Eye (tissue), 1 donor: ENCODE data around the gene PDLIM4.

ENCODE experiments used
- DNase-seq: peaks from one replicate; pipeline ENCODE4 v3.0.0-alpha.2; 2015

PDLIM4 gene

GRCh38 chr5:132227485-132228240 lies 29.8 kb upstream of the PDLIM4 start, which contains the start of gene P4HA2:
Gene P4HA2 (minus strand): TSS chr5:132227853. CDS start chr5:132218626, 9,227 bp downstream.
- DNase-seq, result peak; percentile 88

DNA sequence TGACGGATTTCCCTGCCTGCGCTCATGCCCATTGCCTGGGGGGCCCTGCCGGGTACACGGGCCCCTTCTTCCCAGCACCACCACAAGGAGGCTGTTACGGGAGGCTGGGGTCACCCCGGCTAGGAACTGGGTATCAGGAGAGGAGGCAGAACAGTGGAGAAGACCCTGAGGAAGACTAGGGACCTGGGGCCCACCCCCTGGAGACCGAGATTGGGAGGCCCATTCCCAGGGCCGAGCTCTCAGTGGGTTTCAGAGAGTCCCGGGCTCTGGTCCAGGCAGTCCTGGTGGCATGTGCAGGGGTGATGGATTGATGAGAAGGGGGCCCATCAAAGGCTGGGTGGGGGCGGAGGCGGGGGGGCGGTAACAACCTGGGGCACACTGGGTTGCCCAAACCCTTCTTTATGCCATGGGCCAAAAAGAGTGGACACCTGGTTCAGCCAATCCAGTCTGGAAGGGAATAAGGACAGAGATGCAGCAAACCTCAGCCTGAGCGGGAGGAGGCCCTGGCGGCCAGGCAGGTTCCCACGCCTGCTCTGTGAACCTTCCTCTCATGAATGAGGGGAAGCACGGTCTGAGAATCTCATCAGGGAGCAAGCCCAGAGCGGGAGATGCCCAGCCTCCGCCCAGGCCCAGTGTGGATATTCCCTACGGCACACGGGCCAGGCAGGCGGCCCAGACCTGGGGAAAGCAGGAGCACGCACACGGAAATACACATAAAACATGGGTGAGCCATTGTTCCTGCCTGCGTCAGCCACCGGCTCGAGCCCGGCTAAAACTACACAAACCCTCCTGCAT lies 29.1 kb upstream of the PDLIM4 start:
- peak; percentile 20 for DNase-seq

GRCh38 chr5:132229236-132229635 lies 28.3 kb upstream of the PDLIM4 start:
- DNase-seq, result no peak

GRCh38 chr5:132230871-132231270 lies 26.6 kb upstream of the PDLIM4 start:
- DNase-seq, result no peak

GRCh38 chr5:132232465-132232864 lies 25.0 kb upstream of the PDLIM4 start:
- no peak for DNase-seq

- no peak for DNase-seq
These were observed 24.4 kb upstream of the PDLIM4 start for GRCh38 chr5:132233081-132233480.

DNA sequence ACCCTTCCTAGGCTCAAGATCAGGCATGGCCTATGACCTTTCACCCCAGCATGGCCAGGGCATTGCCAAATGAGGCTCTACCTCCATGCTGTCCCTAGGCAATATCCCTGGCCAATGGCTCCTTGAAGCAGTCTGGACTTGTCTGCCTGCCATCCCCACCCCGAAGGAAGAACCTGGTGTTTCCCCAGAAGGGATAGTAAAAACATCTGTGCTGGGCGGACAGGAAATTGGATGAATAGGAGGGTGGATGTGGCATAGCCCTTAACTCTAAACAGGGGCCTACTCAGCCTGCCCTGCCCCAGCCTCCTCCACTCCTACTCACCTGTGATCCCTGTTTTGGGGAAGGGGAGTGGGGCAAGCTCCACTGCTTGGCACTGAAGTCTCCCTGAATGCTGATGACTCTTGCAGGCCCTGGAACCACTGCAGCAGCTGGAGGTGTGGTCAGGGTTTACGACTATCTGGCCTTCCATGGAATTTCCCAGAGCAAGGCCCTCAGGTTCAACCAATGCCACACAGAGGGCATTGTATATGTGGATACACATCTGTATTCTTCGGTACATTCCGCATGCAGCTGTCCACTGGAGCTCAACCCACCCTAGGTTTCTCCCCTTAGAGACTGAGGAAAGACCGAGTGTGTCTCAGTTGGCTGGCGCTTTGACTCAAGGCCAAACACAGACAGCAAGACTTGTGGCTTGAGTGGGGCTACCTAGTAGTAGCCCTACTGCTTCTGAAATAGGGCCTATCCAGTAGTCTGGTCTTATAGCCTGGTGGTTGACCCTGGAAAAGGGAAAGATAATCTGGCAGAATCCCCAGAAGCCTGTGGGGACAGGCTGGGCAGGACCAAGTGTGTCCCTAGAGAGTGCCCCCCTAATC lies 23.4 kb upstream of the PDLIM4 start:
- DNase-seq, result no peak

DNA sequence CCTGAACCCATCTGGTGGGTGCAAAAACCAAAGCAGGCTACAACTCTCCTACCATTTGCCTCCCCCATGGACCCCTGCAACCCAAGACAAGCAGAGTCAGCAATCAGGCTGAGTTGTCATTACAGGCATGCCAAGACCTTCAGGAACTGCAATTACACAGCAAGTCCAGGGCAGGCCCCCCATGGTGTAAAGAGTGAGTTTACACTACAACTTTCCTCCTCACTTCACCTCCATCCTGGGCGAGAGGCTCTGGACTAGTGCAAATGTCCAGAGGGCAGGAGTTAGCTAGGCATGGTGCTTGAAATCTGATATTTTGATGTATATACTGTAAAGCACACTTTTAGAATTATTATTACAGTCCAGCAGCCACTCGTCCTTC lies 22.8 kb upstream of the PDLIM4 start:
- DNase-seq, result no peak

DNA sequence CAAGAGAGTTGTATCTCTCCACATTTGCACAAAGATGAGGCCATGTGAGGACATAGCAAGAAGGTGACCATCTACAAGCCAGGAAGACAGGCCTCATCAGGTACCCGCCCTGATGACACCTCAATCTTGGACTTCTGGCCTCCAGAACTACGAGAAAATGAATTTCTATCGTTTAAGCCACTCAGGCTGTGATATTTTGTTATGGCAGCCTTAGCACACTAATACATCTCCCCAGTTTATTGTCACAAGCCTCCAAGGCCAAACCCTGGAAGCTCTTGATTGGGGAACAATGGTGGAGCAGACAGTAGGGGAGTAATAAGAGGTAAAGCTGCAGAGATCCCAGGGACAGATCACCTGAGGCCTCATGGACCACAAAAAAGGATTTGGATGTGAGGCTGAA lies 22.2 kb upstream of the PDLIM4 start:
- no peak for DNase-seq

DNA sequence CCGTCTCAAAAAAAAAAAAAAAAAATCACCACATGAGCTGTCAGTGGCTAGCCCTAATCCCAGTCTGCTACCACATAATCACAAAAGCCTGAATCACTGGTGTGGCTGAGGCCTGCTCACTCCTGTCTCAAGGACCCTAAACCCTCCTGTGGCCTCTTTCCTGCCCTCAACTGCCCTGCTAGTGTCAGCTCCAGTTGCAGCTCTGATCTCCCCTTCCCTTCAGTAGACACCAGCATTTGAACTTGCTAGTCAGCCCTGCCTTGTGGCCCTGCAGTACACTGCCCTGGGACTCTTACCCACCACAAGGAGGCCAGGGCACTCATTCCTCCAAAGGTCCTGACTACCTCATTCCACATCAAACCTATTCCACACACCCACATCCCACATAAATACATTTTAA lies 20.4 kb upstream of the PDLIM4 start:
- no peak for DNase-seq

DNA sequence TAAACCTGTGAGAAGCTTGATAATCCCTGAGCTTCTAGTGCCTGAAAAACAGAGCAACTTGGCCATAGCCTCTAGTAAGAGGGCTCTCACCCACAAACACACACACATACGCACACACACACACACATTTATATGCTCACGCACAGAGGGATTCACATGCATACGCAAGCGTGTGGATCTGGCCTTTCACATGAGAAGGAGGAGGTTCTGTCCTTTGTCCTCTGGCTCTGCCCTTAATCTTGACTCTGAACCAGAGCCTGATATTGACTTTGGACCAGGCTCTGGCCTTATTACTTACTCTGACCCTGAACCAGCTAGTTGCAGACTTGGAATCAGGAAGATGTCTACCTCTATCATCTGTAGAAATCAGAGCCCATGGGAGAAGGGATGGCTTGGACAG lies 19.8 kb upstream of the PDLIM4 start:
- no peak for DNase-seq

DNA sequence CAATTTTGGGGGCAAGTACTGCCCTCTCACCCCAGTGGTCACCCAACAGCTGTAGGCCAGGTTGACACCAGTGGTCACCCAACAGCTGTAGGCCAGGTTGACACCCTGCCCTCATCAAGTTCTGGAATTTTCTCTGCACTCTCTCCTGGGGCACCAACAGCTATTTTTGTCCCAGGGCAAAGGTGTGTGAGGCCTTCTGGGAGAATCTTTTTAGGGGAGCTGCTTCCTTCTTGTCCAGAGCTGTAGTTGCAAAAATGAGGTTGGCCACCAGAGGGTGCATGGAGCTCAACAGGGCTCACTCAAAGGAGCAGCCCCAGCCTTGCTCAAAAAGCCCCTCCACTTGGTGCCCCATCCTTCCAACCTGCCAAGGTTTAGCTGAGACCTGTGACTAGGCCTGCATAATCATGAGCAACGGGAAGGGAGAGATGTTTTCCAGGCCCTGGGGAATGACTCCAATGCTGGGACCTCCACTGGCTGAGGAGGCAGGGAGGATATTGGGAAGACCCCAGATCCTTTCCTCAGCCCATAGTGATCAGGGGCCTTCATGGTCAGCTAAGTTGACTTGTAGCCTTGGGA lies 19.2 kb upstream of the PDLIM4 start:
- peak; percentile 87 for DNase-seq

GRCh38 chr5:132238901-132239500 lies 18.5 kb upstream of the PDLIM4 start:
- no peak for DNase-seq

DNA sequence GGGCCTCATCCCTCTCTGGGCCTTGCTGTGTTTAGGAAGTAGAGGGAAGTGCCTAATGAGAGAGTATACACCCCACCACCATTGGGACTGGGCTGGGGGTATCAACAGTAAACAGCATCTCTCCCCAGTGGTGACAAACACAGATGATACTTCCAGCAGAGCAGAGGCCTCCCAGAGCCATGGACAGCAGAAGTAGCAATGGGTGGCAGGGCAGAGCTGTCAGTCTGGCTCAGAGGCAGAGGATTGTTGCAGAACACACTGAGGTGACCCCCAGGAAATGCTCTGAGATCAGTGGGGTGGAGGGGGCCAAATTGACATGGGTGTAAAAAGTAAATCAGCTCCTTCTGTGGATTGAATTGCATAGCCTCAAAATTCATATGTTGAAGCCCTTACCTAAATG lies 17.7 kb upstream of the PDLIM4 start:
- DNase-seq, result no peak

DNA sequence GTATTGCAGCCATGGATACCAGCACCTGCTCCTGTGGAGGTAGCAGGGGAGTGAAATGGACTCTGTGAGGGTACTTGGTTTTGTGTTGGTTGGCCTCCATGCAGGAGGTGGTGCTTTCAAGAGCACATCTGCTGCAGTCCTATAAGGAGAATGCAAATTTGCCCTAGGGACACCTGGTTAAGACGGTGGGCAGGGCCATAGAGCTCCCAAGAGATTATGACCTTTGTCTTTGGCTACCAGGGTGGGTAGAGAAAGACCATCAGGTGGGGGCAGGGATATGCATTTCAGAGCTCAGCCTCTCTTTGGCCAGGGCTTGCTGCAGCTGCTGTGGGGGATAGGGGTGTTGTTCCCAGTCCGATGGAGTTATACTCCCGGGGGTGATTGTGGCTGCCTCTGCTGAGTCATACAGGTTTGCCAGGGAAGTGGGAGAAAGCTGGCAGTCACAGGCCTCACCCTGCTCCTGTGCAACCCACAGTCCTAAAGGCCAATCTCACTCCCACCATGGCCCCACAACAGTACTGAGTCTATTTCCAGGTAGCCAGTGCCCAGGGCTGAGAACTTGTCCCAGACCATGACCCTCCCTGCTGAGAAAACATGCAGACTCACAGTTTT lies 14.0 kb upstream of the PDLIM4 start:
- DNase-seq, result no peak

DNA sequence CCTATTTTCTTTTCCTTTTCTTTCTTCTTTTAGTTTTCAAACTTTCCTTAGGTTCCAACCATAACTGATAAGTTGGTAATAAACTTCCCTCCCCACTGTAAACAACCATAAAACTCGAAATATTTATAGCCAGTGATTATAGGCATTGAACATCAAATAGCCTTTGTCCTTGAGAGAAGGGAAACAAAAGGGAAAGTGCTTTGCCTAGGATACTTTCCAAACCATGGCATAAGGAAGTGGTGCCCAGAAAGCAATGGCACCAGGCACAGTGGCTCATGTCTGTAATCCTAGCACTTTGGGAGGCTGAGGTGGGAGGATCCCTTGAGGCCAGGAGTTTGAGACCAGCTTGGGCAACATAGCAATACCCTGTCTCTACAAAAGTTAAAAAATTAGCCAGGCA lies 11.9 kb upstream of the PDLIM4 start:
- no peak for DNase-seq

DNA sequence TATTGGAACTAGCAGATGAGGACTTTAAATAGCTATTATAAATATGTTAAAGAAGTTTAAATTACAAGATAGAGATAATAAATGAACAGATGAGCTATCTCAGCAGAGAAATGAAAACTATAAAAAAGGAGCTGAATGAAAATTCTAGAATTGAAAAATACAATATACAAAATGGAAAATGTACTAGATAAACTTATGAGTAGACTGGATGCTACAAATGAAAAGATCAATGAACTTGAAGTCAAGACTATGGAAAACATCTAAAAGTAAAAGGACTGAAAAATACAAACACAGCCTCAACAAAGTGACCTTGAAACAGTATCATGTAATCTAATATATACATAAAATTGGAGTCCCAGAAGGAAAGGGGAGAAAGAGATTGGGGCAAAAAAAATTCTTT lies 10.7 kb upstream of the PDLIM4 start:
- no peak for DNase-seq

DNA sequence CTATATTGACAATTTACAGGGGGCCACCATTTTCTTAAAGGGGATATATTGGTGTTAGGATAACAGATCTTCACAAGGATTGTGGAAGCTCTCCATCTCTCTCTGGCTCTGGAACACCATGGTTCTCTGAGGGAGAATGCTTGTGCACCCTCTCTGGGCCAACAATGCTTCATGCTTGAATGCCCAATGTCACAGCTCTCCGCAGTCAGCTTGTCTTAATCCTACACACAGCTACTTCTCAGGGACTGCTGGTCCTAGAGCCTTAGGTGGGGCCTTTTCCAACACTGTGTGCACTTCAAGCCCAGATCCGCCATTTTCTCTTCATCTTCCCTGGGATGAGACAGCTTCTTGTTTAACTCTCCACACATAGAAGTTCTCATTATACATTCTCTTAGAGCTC lies 6.9 kb upstream of the PDLIM4 start:
- DNase-seq, result no peak

- DNase-seq, result no peak
These were observed 6.2 kb upstream of the PDLIM4 start for GRCh38 chr5:132251220-132251725.

- DNase-seq, result no peak
These were observed 4.5 kb upstream of the PDLIM4 start for GRCh38 chr5:132253008-132253441.

GRCh38 chr5:132253452-132254320 lies 3.8 kb upstream of the PDLIM4 start:
- no peak for DNase-seq
